ENCODE measurements around the gene PPARD.
"Not testable (repeated sequence)": the region's sequence is repeated elsewhere in the genome, so short reads cannot be mapped to it uniquely, and the experiment has no call there.

PPARD gene

DNA sequence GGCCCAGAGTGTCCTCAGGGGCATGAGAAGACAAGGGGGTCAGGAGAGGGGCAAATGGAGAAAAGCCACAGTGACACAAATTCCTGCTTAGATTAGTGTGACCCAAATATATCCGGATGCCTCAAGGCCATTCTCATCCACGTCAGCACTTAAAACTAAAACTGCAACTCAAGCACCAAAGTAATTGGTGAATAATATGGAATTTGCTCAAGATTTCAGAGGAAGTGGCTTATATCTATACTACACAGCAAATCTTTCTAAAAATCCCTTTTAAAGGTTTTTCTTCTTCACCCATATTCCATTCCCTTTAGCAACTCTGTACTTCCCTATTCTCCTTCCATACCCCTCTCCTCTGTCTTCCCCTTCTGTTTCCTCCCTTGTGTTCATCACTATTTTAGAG lies 29.6 kb upstream of the PPARD start:
- no peak for DNase-seq

DNA sequence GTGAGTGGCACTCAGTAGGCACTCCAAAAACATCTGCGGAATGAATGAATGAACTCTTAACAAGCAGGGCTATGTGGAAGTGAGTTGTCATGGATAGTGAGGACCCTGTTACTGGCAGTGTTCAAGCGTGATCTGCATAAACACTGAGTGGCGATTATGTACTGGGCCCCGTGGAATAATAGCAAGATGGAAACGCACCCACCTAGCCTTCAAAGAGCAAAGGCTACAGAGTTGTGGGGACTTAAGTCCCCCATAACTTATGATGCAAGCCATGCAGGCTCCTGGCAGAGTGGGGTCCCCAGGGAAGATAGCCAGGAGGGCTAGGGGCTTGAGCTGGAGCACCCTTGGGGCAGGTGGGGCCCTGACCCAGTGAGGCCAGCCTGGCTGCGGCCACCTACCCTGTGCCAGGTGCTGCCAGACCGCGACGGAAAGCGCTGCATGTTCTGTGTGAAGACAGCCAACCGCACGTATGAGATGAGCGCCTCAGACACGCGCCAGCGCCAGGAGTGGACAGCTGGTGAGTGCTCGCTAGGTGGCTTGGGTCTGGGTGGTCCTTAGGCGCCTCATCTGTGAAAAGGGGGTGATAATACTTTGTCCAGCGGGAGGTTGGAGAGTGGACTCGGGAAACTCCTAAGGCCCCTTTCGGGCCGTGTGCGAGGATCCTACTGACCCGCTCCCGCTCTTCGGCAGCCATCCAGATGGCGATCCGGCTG lies 24.7 kb upstream of the PPARD start:
- no peak for DNase-seq

DNA sequence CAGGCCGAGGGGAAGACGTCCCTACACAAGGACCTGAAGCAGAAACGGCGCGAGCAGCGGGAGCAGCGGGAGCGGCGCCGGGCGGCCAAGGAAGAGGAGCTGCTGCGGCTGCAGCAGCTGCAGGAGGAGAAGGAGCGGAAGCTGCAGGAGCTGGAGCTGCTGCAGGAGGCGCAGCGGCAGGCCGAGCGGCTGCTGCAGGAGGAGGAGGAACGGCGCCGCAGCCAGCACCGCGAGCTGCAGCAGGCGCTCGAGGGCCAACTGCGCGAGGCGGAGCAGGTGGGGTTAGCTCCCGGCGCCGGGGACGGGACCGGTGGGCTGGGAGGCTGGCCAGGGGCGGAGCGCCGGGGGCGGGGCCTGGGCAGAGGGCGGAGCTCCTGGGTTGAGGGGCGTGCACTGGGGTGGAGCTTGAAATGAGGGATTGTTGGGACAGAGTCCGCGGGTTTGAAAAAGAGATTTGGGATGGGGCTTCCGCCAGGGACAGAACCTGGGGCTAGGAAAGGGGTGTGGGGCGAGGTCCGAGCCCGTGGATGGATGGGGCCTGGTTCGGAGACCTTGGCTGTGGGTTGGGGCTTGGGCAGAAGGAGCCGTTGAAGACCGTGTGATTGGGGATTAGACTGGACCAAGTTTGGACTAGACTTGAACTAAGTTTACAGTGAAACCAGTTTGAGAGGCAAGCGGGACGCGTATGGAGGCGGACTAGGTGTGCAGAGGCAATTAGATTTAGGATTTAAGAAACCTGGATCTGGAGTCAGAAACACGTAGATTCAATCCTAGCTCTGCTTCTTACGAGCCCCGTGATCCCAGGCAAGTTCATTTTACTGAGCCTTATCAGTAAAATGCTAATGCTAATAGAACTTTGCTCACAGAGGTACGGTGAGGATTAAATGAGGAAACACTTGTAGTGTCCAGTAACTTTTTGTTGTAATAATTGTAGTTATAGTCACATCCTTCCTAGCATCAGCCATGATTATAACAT lies 23.9 kb upstream of the PPARD start:
- peak; percentile 77 for DNase-seq

DNA sequence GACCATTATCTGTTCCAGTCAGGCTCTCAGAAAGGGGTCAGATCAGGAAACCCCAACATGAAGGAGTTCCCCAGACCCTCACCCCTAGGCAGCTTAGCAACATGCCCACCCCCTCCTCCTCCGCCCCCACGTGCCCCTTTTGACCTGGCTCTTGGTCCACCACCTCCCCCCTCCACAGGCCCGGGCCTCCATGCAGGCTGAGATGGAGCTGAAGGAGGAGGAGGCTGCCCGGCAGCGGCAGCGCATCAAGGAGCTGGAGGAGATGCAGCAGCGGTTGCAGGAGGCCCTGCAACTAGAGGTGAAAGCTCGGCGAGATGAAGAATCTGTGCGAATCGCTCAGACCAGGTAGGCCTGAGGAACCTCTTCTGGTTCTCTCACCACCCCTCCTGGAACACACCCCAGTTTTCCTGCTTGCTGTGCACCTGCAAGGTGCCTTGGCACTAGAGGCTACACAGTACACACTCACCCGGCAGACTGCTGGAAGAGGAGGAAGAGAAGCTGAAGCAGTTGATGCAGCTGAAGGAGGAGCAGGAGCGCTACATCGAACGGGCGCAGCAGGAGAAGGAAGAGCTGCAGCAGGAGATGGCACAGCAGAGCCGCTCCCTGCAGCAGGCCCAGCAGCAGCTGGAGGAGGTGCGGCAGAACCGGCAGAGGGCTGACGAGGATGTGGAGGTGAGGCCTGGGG lies 22.9 kb upstream of the PPARD start:
- DNase-seq: no peak

DNA sequence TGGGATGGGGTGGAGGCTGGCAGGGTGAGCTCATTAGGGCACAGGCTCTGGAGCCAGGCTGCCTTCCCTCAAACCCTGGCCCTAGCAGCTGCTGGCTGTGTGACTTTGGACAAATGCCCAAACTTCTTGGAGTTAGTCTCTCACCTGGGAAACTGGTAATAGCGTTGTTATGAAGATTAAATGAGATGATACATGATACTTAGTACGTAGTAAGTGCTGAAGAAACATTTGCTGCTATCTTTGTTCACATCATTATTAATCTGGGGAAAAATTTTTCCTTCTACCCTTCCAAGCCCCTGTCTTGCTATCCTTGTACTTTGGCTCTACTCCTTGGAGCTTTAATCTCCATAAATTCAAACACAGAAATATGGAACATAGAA lies 22.3 kb upstream of the PPARD start:
- DNase-seq: no peak

DNA sequence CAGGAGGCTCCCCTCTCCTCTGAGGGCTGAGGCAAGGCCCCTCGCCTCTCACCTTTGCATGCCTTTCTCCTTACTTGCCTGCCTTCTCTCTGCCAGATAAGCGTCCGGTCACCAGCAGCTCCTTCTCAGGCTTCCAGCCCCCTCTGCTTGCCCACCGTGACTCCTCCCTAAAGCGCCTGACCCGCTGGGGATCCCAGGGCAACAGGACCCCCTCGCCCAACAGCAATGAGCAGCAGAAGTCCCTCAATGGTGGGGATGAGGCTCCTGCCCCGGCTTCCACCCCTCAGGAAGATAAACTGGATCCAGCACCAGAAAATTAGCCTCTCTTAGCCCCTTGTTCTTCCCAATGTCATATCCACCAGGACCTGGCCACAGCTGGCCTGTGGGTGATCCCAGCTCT lies 21.3 kb upstream of the PPARD start:
- no peak for DNase-seq

DNA sequence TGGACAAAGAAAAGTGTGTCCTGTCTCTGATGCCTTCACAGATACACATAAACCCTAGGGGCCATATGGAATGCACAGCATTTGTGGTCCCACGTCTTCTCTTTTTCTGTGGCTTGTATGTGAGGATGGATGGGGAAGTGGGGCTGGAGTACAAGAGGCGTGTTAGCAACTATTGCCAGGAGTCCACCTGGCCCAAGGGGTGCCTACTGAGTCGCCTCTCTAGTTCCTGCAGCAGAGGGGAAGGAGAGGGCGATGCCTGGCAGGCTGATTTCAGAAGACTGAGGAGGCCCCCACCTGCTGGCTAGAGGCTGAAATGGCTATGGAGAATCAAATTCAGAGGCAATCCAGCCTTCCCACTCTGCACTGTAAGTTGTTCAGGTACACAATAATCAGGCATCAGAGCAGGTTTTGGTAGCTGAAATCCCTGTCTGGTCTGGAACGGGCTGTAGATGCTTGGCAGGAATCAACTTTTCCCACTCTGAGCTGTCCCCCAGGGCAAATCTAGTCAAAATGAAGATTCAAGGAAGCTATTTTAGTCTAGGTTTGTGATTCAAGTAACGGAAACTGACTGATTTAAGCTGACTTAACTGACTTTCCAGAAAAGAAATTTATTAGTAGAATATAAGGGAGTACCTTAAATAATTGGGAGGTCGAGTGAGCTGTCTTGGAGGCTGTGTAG lies 14.9 kb upstream of the PPARD start:
- no peak for DNase-seq

DNA sequence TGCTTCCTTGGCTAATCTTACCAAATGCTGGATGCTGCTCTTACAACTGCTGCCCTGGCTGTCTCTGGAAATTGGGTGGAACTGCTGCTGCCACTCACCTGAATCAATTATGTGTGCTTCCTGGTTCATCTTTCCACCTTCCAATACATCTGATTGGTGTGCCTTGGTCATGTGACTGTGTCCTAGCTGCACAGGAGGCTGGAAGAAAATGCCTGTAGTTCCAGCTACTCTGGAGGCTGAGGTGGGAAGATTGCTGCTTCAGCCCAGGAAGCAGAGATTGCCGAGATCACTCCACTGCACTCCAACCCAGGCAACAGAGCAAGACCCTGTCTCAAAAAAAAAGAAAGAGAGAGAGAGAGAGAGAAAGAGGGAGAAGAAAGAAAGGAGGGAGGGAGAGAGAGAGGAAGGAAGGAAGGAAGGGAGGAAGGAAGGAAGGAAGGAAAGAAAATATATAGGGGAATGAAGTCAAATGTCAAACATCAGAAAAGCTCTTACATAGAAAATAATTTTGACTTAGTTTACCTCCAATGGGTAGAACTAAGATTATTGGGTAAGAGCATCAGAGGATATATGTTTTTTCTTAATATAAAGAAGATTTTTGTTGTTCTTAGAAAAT lies 14.1 kb upstream of the PPARD start:
- no peak for DNase-seq

DNA sequence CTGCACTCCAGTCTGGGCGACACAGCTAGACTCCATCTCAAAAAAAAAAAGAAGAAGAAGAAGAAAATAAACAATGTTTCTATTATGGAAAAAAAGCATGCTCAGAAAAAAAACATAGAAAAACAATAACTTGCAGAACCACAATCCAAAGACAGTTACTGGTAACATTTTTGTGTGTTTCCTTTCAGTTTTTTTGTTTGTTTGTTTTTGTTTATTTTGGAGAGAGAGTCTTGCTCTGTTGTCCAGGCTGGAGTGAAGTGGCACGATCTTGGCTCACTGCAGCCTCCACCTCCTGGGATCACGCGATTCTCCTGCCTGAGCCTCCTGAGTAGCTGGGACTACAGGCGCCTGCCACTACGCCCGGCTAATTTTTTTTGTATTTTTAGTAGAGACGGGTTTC lies 13.4 kb upstream of the PPARD start:
- DNase-seq: not testable (repeated sequence)

DNA sequence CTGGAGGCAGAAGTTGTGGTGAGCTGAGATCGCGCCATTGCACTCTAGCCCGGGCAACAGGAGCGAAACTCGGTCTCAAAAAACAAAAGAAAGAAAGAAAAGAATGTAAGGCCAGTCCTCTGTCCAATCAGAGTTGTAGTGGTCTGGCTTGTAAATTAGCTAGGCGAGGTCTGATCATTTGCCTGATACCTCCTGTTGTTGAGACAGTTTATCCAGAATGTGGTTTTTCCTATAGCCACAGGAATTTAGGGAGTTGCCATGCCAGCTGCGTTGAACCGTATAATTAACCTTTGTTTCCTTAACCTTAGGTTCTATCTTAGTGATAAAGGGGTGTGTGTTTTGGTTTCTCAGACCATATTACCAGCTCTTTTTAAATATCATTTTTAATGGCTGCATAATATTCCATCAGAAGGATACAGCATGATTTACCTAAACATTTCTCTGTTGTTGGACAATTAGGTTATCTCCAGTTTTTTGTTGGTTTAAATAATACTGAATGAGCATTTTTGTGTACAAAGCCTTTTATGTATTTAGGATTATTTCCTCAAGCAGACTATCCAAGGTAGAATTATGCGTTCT lies 11.7 kb upstream of the PPARD start:
- no peak for DNase-seq

DNA sequence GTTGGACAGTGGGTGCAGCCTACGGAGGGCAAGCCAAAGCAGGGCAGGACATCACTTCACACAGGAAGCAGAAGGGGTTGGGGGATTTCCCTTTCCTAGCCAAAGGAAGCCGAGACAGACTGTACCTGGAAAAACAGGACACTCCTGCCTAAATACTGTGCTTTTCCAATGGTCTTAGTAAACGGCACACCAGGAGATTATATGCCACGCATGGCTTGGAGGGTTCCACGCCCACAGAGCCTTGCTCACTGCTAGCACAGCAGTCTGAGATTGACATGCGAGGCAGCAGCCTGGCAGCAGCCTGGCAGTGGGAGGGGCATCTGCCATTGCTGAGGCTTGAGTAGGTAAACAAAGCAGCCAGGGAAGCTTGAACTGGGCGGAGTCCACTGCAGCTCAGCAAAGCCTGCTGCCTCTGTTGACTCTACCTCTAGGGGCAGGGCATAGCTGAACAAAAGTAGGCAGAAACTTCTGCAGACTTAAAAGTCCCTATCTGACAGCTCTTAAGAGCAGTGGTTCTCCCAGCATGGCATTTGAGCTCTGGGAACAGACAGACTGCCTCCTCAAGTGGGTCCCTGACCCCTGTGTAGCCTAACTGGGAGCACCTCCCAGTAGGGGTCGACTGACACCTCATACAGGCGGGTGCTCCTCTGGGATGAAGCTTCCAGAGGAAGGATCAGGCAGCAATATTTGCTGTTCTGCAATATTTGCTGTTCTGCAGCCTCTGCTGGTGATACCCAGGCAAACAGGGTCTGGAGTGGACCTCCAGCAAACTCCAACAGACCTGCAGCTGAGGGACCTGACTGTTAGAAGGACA lies 10.1 kb upstream of the PPARD start:
- DNase-seq: peak; percentile 54

DNA sequence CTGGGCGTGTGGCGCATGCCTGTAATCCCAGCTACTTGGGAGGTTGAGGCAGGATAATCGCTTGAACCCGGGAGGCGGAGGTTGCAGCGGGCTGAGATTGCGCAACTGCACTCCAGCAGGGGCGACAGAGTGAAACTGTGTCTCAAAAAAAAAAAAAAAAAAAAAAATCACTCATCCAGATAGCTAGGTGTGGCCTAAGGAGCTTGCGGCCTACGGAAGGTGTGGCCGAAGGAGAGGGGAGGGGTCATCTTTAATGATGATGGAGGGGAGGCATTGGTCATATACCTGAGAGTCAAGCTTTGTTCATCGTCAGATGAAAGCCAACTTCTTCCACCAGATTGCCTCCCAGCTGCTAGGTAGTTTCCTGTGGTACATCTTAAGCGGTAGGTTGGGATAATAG lies 801 bp upstream of the PPARD start:
- no peak for DNase-seq

DNA sequence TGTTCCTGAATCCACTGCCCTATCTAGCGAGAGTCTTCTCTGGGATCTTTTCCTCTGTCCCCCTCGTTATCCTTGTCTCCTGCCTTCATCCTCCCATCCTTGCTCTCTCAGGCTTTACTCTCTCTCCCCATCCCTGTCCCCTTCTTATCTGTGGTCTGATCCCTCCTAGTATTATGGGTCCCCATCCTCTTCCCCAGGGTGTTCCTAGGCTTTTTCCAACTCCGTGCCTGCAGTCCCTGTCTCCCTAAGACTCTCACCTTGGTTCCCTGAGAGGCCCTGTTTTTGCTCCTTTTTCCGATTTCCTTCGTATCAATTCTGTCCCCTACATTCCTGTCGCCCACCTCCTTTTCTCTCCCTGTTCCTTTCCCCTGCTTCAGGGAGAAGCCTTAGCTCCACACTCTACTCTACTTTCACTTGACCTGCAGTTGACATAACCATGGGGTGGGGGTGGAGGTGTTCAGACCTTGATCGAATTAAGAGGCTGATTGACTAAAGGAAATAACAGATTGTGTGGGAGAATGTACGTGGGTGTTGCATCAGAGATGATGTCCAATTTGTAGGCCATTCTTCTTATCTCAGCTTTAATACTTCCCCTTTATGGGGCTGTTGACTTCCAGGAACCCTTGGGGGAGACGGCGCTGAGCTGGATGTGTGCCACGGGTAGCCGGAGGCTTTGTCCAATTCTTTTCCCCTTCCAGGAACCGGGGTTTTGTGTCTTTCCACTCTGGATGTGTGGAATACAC lies 905 bp downstream of the PPARD start:
- no peak for DNase-seq

DNA sequence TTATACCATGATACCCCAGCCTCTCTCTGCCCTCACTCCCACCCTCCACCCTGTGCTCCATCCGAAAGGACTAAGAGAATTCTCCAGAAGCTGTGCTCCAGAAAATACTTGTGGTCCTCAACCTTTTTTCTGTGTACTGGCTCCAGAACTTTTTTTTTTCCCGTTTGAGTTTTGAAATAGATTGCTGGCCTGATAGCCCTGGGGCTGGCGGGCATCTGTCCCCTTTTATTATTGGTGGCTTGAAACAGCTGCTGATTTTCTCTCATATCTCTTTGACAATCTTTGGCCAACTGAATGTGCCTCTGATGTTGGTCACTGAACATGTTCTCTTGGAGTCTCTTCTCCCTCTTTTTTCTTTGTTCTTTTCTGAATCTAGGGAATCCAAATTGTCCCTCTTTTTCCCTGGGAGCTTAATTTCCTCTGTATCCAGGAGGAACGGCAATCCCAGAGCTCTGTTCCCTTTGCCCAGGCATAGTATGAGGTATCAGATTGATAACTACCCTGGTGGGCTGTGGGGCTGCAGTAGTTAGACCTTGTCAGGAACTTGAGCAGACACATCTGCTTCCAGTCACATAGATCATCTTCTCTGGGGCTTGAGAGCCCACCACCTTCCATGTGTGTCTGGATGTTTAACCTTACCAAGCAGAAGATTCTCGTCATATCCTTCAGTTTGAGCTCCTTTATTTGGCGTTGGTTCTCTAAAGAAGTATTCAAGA lies 1.6 kb downstream of the PPARD start:
- DNase-seq: no peak

DNA sequence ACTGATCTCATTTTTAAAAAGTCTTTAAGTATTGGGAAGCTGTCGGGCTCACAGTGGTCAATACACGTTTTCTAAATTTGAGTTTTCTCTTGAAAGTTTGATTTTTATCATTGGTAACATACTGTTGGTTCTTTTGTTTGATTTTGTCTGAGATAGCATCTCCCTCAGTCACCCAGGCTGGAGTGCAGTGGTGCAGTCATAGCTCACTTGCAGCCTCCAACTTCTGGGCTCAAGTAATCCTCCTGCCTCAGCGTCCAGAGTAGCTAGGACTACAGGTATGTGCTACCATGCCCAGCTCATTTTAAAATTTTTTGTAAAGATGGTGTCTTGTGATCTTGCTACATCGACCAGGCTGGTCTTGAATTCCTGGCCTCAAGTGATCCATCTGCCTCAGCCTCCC lies 9.1 kb downstream of the PPARD start:
- no peak for DNase-seq

DNA sequence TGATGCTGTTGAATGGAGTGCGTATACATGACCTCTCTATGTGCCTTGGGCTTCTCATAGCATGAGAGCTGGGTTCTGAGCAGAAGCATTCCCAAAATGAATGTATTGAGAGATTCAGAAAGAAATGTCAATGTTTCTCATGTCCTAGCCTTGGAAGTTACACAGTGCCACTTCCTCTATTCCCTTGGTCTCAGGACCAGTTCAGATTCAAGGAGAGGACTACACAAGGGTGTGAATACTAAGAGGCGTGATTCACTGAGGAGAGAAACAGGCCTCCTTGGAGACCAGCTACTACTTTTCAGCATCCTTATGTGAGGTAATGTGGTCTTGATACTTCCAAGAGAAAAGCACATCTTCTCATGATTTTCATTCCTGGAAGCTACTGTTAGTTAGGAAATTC lies 10.4 kb downstream of the PPARD start:
- no peak for DNase-seq

DNA sequence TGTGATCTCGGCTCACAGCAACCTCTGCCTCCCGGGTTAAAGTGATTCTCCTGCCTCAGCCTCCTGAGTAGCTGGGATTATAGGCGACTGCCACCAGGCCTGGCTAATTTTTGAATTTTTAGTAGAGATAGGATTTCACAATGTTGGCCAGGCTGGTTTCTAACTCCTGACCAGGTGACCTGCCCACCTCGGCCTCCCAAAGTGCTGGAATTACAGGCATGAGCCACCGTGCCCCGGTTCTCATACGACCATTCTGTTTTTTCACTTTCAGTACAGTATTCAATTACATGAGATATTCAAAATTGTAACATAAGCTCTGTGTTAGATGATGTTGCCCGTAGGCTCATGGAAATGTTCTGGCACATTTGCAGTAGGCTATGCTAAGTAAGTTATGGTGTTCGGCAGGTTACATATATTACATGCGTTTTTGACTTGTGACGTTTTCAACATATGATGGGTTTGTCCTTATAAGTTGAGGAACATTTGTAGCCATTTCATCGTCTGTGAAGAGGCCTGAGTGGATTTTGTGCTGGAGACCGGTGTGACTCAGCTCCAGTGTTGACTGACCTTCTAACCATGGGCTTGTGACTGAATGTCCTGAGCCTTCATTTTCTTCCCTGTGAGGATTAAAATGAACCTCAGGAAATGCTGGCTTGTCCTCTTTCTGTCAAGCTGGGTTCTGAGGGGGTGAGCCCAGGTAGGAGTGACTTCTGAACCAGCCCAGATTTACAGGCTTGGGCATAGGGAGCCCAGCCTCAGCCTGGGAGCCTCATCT lies 12.2 kb downstream of the PPARD start:
- no peak for DNase-seq

DNA sequence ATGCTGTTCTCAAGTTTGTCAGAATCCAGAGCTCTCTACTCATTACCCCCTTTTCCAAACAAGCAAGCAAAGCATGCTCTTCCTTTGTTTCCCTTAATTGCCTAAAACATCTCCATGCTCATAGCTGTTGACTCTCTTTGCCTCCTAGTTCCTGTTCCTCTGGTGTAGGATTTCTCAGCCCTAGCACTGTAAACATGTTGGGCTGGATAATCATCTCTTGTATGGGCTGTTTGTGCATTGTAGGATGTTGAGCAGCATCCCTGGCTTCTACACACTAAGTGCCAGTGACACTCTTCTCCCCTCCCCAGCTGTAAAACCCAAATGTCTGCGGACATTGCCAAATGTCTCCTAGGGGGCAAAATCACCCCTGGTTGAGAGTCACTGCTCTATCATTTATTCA lies 14.0 kb downstream of the PPARD start:
- no peak for DNase-seq

DNA sequence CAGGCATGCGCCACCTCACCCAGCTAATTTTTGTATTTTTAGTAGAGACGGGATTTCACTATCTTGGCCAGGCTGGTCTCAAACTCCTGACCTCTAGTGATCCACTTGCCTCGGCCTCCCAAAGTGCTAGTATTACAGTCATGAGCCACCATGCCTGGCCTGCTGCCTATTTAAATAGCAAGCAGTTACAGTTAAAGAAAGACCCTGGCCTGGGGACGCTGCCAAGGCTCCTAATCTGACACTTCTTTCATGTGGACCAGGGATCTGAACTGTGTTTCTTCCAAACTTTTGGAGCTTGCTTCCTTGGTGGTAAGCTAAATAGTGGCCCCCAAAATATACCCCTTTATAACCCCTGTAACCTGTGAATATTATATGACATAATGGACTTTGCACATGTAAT lies 15.3 kb downstream of the PPARD start:
- no peak for DNase-seq

Data from NCI-H774 (cell line).